NCI-H510A treated with DMSO at 0.1 percent for 48 hours (cell line): Measurements from ENCODE around the gene PRKCE.
"Not testable (repeated sequence)": the region's sequence is repeated elsewhere in the genome, so short reads cannot be mapped to it uniquely, and the experiment has no call there.

ENCODE experiments used
- DNase-seq: peaks from one replicate; lab custom pipeline; 2025; lab: John Stamatoyannopoulos, UW

Gene PRKCE

GRCh38 chr2:45668509-45668908 lies 17.0 kb downstream of the PRKCE start:
- DNase-seq, result no peak

GRCh38 chr2:45669032-45669486 lies 17.6 kb downstream of the PRKCE start:
- DNase-seq, result no peak

GRCh38 chr2:45670646-45671045 lies 19.2 kb downstream of the PRKCE start:
- DNase-seq, result no peak

DNA sequence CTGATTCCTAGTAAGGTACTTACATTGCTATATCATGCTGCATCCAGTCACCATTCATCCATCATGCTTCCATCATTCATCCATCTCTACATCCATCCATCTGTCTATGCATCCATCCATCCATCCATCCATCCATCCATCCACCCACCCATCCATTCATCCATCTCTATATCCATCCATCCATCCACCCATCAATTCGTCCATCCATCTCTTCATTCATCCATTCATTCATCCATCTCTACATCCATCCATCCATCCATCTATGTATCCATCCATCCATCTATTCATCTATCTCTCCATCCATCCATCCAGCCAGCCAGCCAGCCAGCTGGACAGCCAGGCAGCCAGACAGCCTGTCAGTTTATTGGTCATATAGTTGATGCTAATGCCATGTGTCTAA lies 20.7 kb downstream of the PRKCE start:
- no peak for DNase-seq

GRCh38 chr2:45674035-45674816 lies 22.8 kb downstream of the PRKCE start:
- no peak for DNase-seq

DNA sequence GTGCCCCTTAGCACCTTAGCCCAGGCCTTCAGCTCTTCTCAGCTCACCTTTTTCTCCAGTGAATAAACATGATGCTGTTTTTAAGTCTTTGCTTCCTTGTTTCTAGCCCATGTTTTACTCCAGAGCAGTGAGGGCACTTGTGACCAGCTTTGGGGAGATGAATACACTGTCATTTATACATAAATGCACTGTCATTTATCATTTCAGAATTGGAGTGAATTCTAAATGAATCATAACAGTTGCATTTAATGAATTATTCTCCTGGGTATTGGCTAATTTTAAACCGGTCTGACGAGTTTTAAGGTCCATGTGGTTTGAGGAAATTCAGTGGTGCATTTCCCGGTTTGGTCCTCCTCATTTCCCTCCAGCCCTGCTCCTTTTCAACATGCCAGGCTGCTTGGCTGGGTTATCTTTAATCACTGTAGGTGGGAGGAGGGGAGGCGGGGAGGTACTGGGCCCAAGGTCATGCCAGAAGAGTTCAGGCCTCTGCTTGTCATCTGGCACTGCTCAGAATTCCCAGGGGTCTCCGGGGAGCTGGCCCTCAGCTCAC lies 23.9 kb downstream of the PRKCE start:
- peak; percentile 69 for DNase-seq

DNA sequence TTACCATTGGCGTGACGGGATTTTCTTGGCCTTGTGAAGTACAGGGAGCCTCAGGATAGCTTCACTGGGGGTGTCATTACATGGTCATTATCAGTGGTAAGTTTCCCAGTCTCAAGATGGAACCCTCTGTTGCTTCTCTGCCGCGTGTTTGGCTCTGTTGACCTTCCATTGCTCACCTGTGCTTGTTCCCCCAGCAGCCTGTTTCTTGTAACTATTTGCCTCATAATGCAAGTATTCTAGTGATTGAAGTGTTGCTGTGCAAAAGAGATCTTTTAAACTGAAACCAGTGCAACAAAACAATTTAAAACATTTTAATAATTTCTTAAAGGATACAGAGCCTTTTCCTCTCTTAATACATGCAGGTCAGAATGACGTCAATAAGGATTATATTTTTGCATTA lies 24.6 kb downstream of the PRKCE start:
- DNase-seq, result no peak

DNA sequence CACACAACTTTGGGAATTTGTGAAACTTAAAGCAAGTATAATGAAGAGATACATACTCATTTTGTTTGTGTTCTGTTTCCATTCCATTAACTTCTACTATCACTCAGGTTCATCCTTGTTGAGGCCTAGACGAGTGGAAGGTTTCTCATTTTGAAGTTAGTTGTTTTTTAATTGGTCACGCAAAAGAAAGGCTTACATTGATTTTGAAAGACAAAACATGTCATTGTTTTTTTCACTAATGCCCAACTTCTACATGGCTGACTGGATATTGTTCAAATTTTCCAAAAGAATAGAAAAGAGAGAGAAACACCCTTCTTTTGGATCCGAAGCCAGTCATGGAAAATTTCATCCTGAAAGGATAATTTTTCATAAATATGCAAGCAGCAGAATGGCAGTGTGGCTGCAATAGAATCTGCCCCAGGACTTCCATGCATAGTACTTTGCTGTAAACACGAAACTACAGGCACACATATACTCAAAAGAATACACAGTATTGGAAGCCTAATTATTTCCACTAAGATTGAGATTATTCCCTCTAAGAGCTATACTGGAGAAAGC lies 27.4 kb downstream of the PRKCE start:
- DNase-seq, result no peak

GRCh38 chr2:45680351-45680967 lies 29.0 kb downstream of the PRKCE start:
- no peak for DNase-seq

GRCh38 chr2:45681675-45682074 lies 30.2 kb downstream of the PRKCE start:
- DNase-seq, result peak; percentile 23

DNA sequence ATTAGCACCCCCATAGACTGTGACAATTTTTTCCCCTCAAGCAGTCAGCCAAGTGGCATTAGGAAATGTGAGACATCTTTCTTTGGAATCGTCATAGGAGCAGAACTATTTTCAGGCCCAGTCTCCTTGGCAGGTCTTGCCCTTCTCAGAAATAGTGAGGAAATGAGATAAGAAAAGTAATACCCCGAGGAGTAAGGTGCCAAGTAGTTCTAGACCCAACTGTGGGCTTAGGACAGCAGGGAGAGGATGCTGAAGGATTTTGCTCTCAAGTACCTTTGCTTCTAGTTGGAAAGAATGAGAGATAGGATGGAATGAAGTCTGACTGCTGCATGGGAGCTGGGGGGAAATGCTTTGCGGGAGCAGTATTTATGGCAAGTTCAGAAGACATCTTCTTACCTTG lies 31.8 kb downstream of the PRKCE start:
- DNase-seq, result no peak

DNA sequence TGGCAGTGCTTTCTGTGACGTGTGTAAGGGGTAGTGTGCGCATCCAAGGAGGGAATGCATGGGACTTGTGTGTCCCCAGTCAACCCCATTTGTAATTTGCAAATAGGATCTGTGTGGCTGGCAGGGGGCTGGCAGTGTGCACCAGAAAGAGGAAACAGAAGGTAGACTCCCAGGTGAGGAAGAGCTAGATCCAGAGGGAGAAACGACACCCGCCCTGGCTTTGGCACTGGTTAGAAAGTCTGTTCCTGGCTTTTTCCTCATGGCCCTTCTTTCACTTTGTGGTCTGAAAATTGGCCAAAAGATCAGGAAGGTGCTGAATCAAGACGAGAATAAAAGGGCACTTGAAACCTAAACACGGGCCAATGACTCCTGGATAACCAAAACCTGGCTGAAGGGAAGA lies 33.3 kb downstream of the PRKCE start:
- DNase-seq, result no peak

GRCh38 chr2:45685260-45685659 lies 33.8 kb downstream of the PRKCE start:
- DNase-seq, result no peak

- DNase-seq, result no peak
Observed at GRCh38 chr2:45687964-45688363, 36.5 kb downstream of the PRKCE start.

DNA sequence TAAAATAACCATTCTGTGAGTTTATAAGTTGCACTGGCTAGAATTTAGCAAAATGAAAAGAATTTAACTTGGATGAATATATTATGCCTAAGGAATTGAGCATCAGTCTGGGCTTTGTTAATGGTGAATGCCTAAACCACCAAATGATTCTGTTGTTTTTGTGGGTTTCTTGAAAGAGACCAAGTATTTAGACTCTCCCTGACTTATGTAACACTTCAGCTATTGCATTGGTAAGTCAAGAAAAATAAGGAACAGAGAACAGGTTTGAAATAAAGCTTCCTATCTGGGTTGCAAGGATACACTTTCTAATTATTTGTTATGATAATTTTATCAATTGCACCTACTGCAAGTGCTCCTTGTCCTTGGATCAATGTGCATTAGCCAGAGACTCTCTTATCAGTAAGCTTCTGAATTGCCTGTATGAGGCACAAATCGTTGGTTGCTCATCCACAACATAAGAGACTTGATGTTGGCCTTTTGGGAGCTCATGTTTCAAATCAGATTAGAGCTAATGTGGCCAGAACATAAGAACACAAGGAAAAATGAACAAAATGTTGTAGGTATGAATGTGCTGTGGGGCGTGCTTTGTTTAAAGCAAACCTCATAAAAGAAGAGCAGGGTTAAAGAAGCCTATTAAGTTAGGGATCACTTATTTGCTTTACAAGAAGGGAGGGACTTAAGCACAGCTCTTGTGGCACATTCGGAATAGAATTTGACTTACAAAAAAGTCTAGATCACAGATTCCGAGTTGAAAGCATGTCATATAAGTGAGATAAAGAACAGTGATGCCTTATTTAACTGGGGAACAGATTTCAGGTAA lies 37.2 kb downstream of the PRKCE start:
- DNase-seq, result no peak

DNA sequence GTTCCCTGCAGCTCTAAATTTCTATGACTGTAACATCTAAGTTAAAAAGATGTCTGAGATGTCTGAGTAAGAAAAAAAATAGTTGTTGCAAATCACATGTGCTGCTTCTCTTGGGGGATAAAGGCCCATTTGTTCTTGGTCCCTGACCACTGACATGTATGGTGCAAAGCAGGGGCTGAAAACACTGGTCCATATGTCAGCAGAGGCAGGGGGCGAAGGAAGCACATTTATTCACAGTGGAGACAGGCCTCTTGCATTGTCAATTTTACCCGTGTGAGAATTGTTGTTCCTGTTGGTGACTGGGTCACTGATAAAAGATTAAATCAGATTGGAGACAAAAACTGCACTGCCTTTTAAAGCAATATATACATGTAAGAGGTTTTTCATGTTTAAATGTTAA lies 38.8 kb downstream of the PRKCE start:
- DNase-seq, result no peak

DNA sequence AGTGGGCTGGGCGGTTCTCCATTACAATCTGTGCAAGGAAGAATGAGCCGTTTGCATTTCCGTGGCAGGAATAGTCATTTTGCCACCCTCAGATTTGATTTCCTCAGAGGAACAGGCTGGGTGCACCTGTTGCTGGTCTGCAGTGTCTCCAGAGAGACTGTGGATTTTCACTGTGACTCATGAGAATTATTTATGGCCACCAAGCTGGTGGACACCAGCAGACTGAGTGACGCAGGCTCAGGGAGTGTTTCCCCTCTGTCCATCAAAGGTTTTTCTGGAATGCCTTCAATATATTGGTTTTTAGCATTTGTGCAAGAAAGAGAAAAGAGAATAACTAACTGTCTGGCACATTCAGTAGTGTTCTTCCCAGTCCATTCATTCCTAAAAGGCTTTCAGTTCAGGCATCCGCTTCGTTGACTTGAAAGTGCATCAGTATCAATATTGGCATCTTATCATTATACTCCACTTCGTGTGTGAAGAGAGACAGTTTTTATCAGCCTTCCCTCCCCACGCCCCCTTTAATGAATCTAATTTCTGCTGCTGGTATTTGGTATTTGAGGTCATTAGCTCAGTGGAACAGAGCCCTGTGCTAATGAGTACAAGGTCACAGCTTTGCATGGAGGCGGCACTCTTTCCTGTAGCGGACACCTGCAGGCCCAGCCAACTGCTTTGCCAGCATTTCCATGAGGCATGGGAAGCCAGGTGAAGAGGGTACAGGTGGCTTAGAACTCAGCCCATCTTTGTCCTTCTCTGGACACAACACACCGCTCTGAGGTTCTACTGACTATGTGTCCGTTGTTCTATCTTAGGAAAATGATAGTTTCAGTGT lies 39.9 kb downstream of the PRKCE start:
- DNase-seq, result no peak

DNA sequence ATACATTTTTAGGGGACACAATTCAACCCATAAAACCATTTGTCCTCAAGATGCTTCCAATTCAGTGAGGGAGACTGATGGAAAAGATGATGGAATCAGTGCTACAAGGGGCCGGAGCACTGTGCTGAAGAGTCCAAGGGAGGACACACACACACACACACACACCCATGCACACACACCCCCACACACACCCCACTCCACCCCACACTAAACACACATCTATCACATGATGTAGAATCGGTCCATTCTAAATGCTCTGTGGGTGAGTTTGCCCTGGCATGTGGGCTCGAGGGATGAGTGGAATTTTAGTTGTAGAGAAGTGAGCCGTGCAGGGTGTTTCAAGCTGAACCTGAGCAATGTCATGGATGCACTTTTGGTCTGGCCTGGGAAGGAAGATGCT lies 41.1 kb downstream of the PRKCE start:
- no peak for DNase-seq

DNA sequence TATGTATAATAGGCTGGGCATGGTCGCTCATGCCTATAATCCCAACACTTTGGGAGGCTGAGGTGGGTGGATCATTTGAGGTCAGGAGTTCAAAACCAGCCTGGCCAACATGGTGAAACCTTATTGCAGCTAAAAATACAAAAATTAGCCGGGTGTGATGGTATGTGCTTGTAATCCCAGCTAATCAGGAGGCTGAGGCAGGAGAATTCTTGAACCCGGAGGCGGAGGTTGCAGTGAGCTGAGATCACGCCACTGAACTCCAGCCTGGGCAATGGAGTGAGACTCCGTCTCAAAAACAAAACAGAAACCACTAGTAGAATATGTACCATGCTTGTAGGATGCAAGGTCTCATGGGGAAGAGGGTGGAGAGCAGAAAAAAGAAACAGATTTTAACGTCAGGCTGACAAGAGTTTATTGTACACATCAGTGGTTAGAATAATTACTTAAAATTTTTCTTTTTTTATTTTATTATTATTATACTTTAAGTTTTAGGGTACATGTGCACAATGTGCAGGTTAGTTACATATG lies 44.1 kb downstream of the PRKCE start:
- DNase-seq, result not testable (repeated sequence)

DNA sequence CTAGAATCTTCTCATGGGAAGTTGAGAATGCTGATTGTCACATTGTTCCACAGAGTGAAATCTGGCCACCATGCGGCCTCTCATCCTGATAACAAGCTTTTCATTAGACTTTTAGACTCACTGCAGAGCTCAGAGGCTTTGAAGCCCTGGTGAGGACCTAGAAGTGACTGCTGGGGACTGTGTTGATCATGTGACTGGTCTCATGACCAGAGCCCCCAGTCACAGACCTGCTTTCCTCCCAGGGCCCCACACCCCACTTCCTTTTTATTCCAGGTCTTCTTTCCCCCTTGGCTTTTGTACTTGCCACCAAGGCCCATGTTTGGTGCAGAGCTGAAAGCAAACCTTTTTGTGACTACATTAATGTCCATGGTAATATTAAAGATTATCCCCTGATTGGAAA lies 45.2 kb downstream of the PRKCE start:
- DNase-seq, result no peak

- DNase-seq, result no peak
Observed at GRCh38 chr2:45697190-45697589, 45.7 kb downstream of the PRKCE start.
